Motor neuron (in vitro differentiated cells): ENCODE results near the gene ACTL8. TPM values are rescaled to one million over a fixed set of nuclear protein-coding genes. Genes with fewer than 3 reads are reported as not detected.

Source experiments
- ATAC-seq, 8 experiments: fragments of 200-7000 bp; cut with Tn5 transposase; replicated peaks in 6 of 8; 2 replicates each; pipeline ENCODE4 v1.8.0; 2021; ENCODE audit warnings: mild to moderate bottlenecking in 8 of 8, moderate library complexity in 8 of 8
- H3K27ac ChIP-seq, 2 donors: fragments of 250-450 bp; sonication (Bioruptor Pico); 2 replicates each; pipeline ENCODE4 v1.9.0; 2021; ENCODE audit warnings: antibody characterized with exemption in 2 of 2, mild to moderate bottlenecking in 2 of 2, moderate library complexity in 1 of 2
- H3K4me1 ChIP-seq, 2 donors: fragments of 250-450 bp; sonication (Bioruptor Pico); replicated peaks in 1 of 2; 2 replicates each; pipeline ENCODE4 v1.6.1; 2021; ENCODE audit warnings: antibody characterized with exemption in 2 of 2, mild to moderate bottlenecking in 2 of 2, moderate library complexity in 1 of 2
- H3K4me3 ChIP-seq, 5 donors: fragments of 250-450 bp; sonication (Bioruptor Pico); 2 replicates each; pipeline ENCODE4 v1.9.0; 2021; ENCODE audit warnings: antibody characterized with exemption in 5 of 5, mild to moderate bottlenecking in 5 of 5, moderate library complexity in 4 of 5
- WGBS, 10 experiments: fragments of 450-650 bp; shearing (Covaris generic); methylation state at CpG; one replicate each; pipeline ENCODE4 v1.0.0; 2022; 5-methylcytosine and 5-hydroxymethylcytosine counted together
- in situ Hi-C, 9 experiments: fragments of 400-800 bp; cut with MboI; loops; one replicate each; pipeline ENCODE4 v1.15.0; 2021; ENCODE audit warnings: low sequenced_read_pairs in 9 of 9, low pct_unique_long_range_greater_than_20kb in 2 of 9; ENCODE audit not compliant: unreplicated experiment in 9 of 9
- total RNA-seq, 8 experiments: library from RNA; unstranded; fragments of 300-600 nt; gene quantifications; 2 replicates each; pipeline versions ENCODE4 v1.2.3 to v1.2.4, GENCODE V29; 2022

Gene ACTL8
- total RNA-seq, 8 experiments from 2014 or later, result 0.11 to 42.2 (median 1.3) TPM; not detected in 1

DNA sequence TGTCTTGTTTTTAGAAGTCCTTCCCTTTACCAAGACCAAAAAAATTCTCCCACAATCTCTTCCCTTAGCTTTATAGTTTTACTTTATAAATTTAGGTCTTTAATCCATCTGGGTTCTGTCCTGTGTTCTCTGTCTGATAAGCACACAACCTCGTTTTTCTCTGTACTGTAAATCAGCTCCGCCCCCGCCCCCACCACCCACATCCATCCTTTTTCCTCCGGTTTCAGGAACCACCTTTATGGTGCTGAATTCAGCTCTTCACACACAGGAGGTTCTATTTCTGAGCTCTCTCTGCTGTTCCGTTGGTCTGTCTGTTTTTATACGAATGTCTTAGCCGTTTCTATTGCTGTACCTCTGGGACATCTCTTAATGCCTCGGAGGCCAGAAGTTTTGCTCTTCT is 44.5 kb downstream of the ACTL8 start:
- no peak overlapping the region for H3K27ac ChIP-seq
- ATAC-seq, result no peak
- in situ Hi-C loops, result no loop called here
- H3K4me1 ChIP-seq, result peaks cover 2 to 5% of the 10 kb centered on the region in 2 donors
- H3K4me3 ChIP-seq, result no peak overlapping the region
- 14 to 73% (median 66%) methylated on average over 3 to 8 of the region's 8 CpGs; no CpG with 5 or more reads in 1 of the 10 experiments for WGBS, 10 experiments

DNA sequence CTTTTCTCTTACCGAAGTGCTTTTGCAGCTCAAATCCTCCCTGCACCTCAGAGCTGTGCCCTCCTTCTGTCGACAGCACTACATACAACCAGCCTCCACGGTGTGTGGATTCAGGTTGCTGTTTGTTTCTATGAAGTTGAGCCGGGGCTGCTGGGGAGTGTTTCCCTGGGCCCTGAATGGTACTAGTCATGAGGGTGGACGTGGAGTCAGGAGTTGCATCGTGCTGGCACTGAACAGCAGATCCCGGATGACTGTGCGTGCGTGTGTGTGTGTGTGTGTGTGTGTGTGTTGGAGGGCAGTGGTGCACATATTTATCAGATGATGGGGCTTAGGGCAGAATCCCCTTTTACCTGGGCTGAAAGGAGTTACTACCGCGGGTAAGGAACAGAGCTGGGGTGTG is 47.0 kb downstream of the ACTL8 start:
- ATAC-seq, result peak in 5 of 8 experiments; percentile 28 to 56 (median 47)
- no peak overlapping the region for H3K27ac ChIP-seq
- H3K4me1 ChIP-seq, result peaks cover 9 to 12% of the 10 kb centered on the region in 2 donors
- H3K4me3 ChIP-seq, result no peak overlapping the region
- 10 to 100% (median 71%) methylated on average over 1 to 10 of the region's 11 CpGs; no CpG with 5 or more reads in 2 of the 10 experiments for WGBS, 10 experiments
- in situ Hi-C loops, result no loop called here

DNA sequence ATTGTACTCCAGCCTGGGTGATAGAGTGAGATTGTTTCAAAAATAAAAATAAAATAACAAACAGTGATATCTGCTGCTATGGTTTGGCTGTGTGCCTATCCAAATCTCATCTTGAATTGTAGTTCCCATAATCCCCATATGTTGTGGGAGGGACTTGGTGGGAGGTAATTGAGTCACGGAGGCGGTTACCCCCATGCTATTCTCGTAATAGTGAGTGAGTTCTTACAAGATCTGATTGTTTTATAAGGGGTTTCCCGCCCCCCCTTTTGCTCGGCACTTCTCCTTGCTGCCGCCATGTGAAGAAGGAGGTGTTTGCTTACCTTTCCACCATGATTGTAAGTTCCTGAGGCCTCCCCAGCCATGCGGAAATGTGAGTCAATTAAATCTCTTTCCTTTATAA is 47.8 kb downstream of the ACTL8 start:
- H3K4me1 ChIP-seq, result peaks cover 9 to 12% of the 10 kb centered on the region in 2 donors
- no peak for ATAC-seq
- no peak overlapping the region for H3K4me3 ChIP-seq
- in situ Hi-C loops, result no loop called here
- H3K27ac ChIP-seq, result no peak overlapping the region
- 58 to 92% (median 80%) methylated on average over 1 to 7 of the region's 7 CpGs; no CpG with 5 or more reads in 1 of the 10 experiments for WGBS, 10 experiments

DNA sequence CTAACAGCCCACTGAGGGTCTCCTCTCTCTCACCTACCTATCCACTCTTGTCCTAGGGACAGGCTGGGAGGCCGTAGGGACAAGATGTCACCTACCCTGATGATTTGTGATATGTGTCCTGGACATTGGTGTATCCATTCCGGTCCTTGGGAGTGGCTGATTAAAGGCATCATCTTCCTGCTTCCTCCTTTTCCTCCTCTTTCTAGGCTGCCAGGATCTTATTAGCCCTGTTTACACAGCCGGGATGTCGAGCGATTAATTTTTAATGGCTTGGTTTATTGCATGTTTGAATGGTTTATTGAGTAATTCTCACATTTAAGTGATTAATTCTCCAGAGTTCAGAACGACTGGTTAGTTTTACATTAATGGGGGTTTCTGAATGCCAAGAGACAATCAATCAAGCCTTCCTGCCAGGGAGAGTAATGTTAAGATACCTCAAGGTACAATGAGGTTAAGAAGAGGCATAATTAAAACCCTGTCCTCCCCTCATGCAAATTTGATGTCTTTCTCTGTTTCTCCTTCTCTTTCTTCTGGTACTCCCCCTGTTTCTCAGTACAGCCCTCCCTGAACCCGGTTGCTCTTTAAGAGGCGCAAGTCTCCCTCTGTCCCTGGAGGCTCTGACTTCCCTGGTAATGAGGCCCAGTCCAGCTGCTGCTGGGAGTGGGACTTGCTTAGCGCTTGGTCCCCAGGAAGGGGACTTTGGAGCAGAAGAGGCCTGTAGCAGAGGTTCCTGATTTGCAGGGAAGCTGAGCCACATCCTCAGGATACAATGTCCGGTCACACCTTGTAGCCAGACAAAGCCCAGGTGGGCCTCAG is 50.9 kb downstream of the ACTL8 start:
- H3K4me1 ChIP-seq, result peaks cover 9 to 12% of the 10 kb centered on the region in 2 donors
- ATAC-seq, result peak in 5 of 8 experiments; percentile 52 to 82 (median 74)
- H3K4me3 ChIP-seq, result no peak overlapping the region
- in situ Hi-C loops, result no loop called here
- peak overlapping the region in 1 of 2 donors; percentile 65 for H3K27ac ChIP-seq
- WGBS, 10 experiments, result 18 to 75% (median 44%) methylated on average over 3 to 9 of the region's 10 CpGs; no CpG with 5 or more reads in 1 of the 10 experiments

DNA sequence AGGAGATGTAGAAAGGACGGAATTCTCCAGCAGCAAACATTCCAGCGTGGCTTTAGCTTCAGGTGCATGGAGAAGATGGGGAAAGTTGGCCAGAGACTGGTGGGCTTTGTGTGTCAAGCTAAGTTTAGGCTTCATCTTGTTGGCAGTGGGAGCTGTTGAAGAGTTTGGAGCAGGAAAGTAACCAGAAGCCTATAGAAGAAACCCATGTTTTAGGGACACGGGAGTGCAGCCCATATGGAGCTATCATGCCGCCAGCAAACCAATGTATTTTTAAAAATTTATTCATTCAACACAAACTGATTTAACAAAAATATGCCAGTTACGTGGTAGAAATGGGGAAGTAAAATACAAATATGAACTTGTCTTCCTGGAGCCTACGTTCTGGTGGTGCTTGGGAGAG is 53.7 kb downstream of the ACTL8 start:
- ATAC-seq, result no peak
- Histone ChIP-seq H3K27ac (no peak overlapping the region), H3K4me3 (no peak overlapping the region), H3K4me1 (peaks cover 9 to 12% of the 10 kb centered on the region in 2 donors)
- WGBS, 10 experiments, result 20 to 93% (median 67%) methylated on average over 1 to 6 of the region's 6 CpGs
- in situ Hi-C loops, result no loop called here

DNA sequence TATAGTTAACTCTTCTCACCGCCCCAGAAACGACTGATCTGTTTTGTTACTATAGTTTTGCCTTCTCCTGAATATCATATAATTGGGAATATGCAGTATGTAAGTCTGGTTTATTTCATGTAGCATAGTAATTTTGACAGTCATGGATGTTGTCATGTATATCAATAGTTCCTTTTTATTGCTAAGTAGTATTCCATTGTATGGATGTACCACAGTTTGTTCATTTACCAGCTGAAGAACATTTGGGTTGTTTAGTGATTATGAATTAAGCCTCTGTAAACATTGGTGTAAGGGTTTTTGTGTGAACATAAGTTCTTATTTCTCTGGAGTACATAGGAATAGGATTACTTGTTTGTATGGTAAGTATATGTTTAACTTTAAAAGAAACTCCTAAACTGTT is 55.5 kb downstream of the ACTL8 start:
- no peak for ATAC-seq
- Histone ChIP-seq H3K4me3 (no peak overlapping the region), H3K27ac (no peak overlapping the region), H3K4me1 (peaks cover 7 to 9% of the 10 kb centered on the region in 2 donors)
- in situ Hi-C loops, result no loop called here
- 55 to 100% (median 90%) methylated on average over 1 to 2 of the region's 2 CpGs for WGBS, 10 experiments

DNA sequence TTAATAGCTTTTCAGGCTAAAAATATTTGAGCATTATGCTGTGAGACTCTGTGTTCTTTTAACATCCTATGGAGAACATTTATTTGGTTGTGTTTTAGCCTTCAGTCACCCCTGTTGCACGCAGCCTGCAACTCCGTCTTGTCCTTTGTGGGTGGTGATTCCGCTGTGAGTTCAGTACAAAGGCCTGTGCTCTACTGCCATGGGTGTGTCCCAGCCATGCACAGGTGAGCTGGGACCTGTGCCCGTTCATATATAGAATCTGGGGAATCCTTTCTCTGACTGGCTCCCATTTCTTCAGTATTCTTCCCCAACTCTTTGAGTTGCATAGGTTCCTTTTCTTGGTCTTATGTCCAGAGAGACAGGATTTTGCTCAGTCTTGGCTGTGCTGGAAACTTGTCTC is 61.4 kb downstream of the ACTL8 start:
- H3K4me1 ChIP-seq, result peaks cover 0 to 5% of the 10 kb centered on the region in 2 donors
- H3K4me3 ChIP-seq, result no peak overlapping the region
- 59 to 100% (median 83%) methylated on average over 2 to 4 of the region's 4 CpGs; no CpG with 5 or more reads in 2 of the 10 experiments for WGBS, 10 experiments
- no peak overlapping the region for H3K27ac ChIP-seq
- ATAC-seq, result no peak
- in situ Hi-C loops, result no loop called here

DNA sequence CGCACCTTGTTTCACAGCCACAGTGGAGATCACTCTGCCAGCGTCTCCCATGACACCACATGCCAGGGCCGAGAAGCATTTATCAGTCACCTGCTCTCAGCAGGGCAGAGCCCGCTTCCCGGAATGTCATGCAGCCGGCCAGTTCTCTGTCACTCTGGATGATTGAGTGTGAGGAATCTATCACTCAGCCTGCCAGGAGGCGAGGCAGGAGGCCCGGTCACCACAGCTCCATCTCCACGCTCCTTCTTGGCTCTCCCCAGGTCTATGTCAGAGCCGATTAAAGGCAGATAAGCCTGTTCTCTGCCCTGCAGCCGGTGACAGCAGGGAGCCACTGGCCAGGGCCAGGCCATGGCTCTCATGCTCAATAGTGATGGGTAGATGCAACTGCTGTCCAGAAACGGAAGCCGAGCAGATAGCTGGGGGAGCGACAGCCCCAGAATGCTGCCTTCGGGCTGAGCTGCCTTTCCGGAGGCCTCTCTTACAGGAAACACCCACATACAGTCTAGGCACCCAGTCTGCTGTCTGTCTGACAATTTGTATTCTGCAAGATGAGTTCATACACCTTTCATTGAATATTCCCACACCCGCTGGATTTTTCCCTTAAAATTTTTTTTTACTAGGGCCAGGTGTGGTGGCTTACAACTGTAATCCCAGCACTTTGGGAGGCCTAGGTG is 64.1 kb downstream of the ACTL8 start:
- H3K27ac ChIP-seq, result no peak overlapping the region
- peak in 7 of 8 experiments; percentile 17 to 73 (median 35) for ATAC-seq

DNA sequence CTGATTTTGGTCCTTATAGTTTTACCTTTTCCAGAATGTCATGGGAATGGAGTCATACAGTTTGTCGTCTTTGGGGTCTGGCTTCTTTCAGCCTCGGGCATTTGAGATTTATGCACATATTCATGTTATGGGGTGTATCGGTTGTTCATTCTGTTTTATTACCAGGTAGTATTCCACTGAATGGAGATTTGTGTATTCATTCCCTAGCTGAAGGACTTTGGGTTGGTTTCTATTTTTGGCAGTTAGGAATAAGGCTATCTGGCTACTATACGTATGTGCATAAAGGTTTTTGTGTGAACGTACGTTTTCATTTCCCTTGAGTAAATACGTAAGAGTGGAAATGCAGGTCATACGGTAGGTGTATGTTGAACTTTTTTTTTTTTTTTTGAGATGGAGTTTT is 65.1 kb downstream of the ACTL8 start:
- peaks cover 0 to 5% of the 10 kb centered on the region in 2 donors for H3K4me1 ChIP-seq

More for the DNA sequence above, 64.1 kb downstream of the ACTL8 start:
- H3K4me3 ChIP-seq, result no peak overlapping the region
- 22 to 71% (median 44%) methylated on average over 5 to 15 of the region's 17 CpGs; no CpG with 5 or more reads in 2 of the 10 experiments for WGBS, 10 experiments
- H3K4me1 ChIP-seq, result peaks cover 0 to 5% of the 10 kb centered on the region in 2 donors
- in situ Hi-C loops, result no loop called here

DNA sequence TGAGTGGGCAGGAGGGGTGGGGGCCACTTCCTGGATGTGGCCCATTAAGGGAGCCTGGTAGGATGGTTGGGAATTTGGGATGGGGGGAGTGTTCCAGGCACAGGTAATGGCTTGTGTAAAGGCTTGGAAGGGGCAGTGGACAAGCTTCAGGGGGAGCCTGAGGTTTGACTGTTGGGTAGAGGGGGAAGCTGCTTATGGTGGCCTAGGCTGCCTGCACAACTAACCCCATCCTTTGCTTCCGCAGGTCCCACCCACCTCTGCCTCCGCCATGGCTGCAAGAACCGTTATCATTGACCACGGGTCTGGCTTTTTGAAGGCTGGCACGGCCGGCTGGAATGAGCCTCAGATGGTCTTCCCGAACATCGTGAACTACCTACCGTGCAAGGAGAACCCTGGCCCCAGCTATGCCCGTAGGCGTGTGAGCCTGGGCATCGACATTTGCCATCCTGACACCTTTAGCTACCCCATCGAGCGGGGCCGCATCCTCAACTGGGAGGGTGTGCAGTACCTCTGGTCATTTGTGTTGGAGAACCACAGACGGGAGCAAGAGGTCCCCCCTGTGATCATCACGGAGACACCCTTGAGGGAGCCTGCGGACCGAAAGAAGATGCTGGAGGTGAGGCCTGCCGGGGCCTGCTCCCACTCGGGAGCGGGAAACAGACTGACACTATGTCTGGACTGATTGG is 67.8 kb downstream of the ACTL8 start:
- Histone ChIP-seq H3K4me1 (peaks cover 0 to 5% of the 10 kb centered on the region in 2 donors), H3K27ac (no peak overlapping the region), H3K4me3 (no peak overlapping the region)
- no peak for ATAC-seq
- 89 to 100% (median 99%) methylated on average over 1 to 13 of the region's 22 CpGs; no CpG with 5 or more reads in 5 of the 10 experiments for WGBS, 10 experiments
- in situ Hi-C loops, result no loop called here

More for the DNA sequence above, 65.1 kb downstream of the ACTL8 start:
- Histone ChIP-seq H3K4me3 (no peak overlapping the region), H3K27ac (no peak overlapping the region)
- peak in 4 of 8 experiments; percentile 71 to 91 (median 78) for ATAC-seq
- in situ Hi-C loops, result no loop called here
- WGBS, 10 experiments, result 22 to 100% (median 72%) methylated on average over 1 to 8 of the region's 8 CpGs; no CpG with 5 or more reads in 1 of the 10 experiments

DNA sequence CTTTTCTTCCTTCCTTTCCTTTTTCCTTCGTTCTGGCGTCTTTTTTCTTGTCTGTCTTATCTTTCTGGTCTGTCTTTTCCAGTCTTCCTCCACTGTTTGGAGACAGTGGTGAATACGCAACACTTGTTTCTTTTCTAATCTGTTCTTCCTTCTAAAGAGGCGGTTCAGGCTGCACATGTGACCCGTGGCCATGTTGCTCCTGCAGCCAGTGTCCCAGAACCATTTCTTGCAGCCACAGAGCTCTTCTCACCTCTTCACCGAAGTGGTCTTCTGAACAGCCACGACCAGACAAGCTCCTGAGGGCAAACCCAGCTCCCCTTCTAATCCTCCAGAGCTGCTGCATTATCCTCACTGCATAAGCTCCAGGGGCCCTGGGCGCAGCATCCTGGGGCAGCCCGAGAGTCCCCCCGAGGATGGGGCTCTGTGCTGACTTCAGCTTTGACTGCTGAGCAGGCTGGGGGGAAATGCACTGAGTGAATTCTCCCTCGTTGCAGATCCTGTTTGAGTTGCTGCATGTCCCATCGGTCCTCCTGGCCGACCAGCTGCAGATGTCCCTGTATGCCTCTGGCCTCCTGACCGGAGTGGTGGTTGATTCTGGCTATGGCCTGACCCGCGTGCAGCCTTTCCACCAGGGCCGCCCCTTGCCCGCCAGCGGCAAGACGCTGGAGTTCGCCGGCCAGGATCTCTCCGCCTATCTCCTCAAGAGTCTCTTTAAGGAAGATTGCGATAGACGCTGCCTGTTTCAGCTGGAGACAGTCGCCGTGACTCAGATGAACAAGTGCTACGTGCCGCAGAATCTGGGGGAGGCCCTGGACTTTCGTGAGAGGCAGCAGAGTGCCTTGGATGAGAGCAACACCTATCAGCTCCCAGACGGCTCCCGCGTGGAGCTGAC is 70.4 kb downstream of the ACTL8 start:
- in situ Hi-C loops, result no loop called here
- Histone ChIP-seq H3K4me3 (no peak overlapping the region), H3K4me1 (no peaks in the 10 kb centered on the region), H3K27ac (no peak overlapping the region)
- no peak for ATAC-seq
- WGBS, 10 experiments, result 54 to 82% (median 73%) methylated on average over 5 to 22 of the region's 33 CpGs

DNA sequence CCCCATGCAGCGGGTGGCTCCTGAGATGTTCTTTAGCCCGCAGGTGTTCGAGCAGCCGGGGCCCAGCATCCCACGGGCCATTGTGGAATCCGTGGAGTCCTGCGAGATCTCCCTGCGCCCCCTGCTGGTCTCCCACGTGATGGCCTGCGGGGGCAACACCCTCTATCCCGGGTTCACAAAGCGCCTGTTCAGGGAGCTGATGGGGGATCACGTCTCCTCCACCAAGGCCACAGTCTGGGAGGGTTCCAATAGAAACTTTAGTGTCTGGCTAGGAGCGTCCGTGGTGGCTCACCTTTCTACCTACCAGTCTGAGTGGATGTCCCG is 71.0 kb downstream of the ACTL8 start:
- 45 to 70% (median 62%) methylated on average over 3 to 15 of the region's 16 CpGs; no CpG with 5 or more reads in 6 of the 10 experiments for WGBS, 10 experiments
- peak in 6 of 8 experiments; percentile 38 to 75 (median 56) for ATAC-seq
- in situ Hi-C loops, result no loop called here
- Histone ChIP-seq H3K4me3 (no peak overlapping the region), H3K27ac (no peak overlapping the region), H3K4me1 (no peaks in the 10 kb centered on the region)
